DMS153 (cell line): ENCODE measurements around the gene DNLZ.

Source experiments
- DNase-seq: peaks from one replicate; lab custom pipeline; 2025; lab: John Stamatoyannopoulos, UW

DNLZ gene

DNA sequence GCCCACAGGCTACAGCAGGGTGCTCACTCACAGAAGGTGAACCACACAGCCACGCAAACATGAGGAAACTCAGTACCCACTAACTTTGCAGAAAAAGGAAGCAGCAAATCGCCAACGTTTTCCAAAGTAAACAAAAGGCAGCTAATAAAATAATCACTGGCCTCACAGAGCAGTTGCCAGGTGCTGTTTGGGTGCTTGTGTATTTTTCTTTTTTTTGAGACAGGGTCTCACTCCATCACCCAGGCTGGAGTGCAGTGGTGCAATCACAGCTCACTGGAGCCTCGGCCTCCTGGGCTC is 32.6 kb upstream of the DNLZ start:
- DNase-seq = no peak

DNA sequence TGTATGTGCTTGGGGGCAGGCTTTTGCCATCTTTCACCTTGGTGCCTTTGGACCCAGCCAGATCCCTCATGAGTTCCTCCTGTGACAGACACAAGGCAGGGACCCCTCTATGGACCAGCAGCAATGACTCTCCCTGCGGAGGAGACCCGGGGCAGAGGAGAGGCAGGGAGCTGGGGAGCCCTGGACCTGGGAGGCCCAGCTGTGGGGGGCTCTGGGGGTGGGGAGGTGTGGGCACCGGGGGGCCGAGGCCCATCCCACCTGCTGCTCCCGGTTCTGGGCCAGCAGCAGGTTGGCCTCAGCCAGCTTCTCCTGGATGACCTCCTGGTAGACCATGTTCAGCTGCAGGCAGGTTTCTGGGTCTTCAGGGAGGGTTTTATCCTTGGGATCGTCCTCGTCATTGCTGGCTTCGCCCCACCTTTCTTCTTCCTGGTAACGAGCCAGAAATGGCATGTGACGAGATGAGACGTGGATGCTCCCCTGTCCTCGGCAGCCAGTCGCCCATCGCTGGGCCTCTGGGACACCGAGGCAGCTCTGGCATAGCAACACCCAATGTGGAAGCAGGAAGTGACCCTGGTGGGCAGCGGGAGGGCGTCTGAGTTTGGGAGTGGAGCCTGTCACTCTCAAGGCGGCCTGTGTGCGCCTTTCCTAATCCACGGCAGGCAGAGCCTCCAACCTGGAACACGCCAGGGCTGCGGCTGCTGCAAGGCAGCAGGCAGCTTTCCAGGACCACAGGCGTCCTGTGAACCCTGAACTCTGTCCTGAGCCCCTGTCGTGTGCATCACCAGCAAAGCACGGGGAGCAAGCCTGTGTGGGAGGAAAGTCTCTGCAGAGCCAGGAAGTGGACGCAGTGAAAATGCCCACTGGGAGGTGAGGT is 32.0 kb upstream of the DNLZ start:
- no peak for DNase-seq

DNA sequence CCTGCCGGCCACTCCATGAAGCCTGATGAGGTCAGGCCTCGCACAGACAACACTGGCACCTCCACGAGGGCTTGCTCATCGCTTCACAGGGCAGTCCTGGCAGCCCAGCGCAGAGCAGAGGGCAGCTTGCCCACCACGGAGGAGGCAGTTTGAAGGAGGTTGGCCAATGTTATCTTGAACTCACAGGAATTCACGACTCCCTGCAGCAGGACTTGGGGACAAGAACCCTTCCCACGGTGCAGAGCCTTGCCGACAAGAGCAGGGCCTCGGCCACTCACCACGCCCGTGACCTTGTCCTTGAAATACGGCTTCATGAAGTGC is 31.4 kb upstream of the DNLZ start:
- no peak for DNase-seq

GRCh38 chr9:136394312-136395019 is 30.9 kb upstream of the DNLZ start:
- DNase-seq = no peak

- DNase-seq = no peak
These were observed 30.0 kb upstream of the DNLZ start for GRCh38 chr9:136393531-136393930.

- no peak for DNase-seq
These were observed 29.2 kb upstream of the DNLZ start for GRCh38 chr9:136392538-136393449.

- no peak for DNase-seq
These were observed 28.4 kb upstream of the DNLZ start for GRCh38 chr9:136391737-136392537.

DNA sequence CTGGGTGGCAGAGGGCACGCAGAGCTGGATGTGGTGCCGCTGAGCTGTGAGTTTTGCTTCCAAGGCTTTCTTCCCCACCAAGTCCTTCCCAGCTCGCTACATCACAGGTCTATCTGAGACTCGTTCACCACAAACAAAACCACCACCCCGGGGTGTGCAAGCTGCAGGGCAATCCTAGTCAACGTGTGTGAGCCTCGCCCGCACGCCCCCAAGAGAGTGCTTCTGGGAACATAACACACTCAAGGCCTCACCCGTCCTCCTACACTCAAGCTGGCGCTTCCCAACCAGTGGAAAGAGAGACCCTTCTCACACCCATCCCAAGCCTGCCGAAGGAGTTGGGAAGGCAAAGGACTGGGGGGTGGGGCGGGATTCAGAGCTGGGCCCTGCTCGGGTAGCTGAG is 25.9 kb upstream of the DNLZ start:
- DNase-seq = no peak

DNA sequence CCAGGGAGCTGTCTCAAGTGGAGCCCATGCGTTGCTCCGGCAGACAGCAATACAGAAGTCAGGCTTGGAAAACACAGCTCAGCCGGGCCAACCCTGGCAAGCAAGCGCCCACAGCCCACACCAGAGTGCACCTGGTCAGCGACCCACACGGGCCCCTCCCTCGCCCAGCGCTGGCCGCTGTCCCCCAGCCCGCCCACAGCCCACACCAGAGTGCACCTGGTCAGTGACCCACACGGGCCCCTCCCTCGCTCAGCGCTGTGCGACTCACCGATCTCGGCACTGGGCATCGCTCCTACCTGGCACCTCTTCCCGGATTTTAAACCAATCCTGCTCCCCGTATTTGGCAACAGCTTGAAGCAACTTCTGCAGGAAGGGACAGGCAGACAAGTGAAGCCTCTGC is 23.7 kb upstream of the DNLZ start:
- DNase-seq = no peak

DNA sequence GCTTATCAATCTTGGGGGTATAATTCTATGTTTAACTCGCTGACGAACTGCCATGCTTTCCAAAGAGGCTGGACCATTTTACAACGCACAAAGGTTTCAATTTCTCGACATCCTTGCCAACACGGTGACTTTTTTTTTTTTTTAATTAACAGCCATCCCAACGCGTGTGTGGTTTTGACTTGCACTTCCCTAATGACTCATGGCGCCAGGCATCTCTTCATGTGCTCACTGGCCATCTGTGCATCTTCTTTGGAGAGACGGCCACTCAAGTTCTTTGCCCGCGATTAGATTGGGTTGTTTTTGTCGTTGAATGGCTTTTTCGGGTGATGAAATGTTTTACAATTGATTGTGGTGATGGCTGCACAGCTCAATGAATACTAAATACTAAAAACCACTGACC is 22.5 kb upstream of the DNLZ start:
- DNase-seq = no peak

GRCh38 chr9:136385015-136385414 is 21.5 kb upstream of the DNLZ start:
- DNase-seq = no peak

DNA sequence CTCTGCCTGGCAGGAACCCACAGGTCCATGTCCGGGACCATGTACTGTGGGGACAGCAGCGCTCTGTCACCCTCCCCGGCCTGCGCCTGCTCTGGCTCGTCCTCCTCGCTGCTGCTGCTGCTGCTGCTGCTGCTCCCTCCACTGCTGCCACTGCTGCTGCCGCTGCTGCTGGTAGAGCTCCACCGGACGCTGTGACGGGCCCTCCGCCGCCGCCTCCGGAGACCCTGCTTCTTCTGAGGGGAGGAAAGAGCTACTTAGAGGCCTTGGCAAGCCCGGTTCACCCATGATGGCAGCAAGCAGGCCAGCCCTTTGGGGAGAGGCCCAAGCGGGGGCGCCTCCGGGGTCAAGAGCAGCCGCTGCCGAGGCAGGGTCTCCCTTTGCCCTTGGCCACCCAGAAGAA is 19.9 kb upstream of the DNLZ start:
- no peak for DNase-seq

GRCh38 chr9:136381966-136382513 is 18.5 kb upstream of the DNLZ start:
- DNase-seq = no peak

- no peak for DNase-seq
These were observed 17.8 kb upstream of the DNLZ start for GRCh38 chr9:136381311-136381710.

GRCh38 chr9:136380381-136380780 is 16.8 kb upstream of the DNLZ start:
- DNase-seq = no peak

DNA sequence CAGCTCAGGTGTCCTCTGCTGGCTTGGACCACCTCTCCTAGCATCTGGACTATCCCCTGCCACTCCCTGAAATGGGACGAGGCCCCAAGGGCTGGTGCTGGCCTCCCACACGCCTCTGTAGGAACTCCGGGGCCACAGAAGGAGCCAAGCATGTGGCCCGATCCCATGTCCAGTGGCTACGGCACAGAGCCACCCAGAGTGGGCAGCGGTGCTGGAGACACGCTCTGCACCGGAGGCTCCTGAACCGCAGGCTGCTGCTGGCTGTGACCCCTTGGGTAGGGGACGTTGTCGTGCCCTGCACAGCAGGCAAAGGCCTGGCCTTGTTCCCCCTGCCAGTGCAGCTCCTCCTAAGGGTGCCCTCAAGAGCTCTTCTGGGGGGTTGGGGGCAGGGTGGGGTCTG is 16.3 kb upstream of the DNLZ start:
- DNase-seq = no peak

- DNase-seq = no peak
These were observed 15.9 kb upstream of the DNLZ start for GRCh38 chr9:136379401-136379800.

DNA sequence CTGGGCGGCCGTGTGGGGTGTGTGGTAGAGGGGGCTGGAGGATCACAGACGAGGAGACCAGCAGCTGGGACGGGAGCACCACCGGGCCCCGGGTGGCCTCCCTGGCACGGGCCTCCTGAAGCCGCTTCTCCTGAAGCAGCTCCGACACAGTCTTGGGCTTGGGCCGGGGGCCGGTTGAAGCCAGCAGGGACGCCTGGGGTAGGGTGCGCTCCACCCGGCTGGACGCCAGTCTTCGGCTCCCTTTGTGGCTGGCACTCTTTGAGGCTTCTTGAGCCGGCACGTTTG is 15.4 kb upstream of the DNLZ start:
- DNase-seq = no peak

DNA sequence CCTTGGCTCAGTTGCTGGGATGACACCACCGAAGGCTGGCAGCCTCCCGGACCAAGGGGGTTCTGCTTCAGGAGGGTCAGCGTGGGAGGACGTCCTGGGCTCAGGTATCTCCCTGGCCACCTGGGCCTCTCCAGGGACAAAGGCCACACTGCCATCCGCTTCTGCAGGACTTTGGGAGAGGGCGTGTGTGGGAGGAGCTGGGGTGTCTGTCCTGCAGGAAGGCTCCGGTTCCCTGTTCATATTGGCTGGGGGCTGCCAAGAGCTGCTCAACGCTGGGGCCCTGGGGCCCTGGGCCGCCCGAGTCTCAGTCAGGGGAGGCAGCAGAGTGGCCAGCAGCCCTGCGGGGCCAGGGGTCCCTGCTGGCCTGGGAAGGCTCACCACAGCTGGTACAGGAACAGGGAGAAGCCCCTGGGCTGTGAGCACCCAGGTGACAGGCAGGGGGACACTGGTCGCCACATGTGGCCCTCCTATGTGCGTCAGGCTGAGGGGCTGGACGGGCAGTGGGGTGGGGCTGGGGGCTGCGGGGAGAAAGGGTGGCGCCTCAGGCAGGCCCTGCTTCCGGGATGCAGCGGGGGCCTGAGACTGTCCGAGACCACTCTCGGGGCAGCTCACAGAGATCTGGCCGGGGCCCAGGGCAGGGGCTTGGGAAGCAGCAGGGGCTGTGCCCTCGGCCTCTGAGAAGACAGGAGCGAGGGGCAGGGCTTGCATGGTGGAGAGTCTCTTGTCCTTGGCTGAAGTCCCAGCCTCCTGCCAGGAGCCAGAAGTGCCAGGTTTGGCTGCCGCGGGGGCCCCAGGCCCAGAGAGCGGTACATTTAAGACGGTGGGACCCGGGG is 14.8 kb upstream of the DNLZ start:
- DNase-seq = no peak

GRCh38 chr9:136377341-136378169 is 14.0 kb upstream of the DNLZ start:
- DNase-seq = no peak
